ENCODE measurements around the gene TSPAN3. TPM values are rescaled to one million over a fixed set of nuclear protein-coding genes. Genes with fewer than 3 reads are reported as not detected.

Gene TSPAN3
- total and polyA plus RNA-seq, 8 donors, result 71.6 to 173 (median 89.2) TPM

- H3K27me3 ChIP-seq, result no peaks in the 10 kb centered on the region
- no peaks in the 10 kb centered on the region for H3K4me1 ChIP-seq
- TF ChIP-seq CTCF (IDR thresholded peaks at IDR 0.05), result no peak
- H3K9me3 ChIP-seq, result no peaks in the 10 kb centered on the region
- FAIRE-seq (no peak), ATAC-seq (peak in 3 of 4 donors; percentile 37 to 55 (median 46)), DNase-seq (peak in 1 of 6 donors; percentile 15)
- no peaks in the 10 kb centered on the region for H3K36me3 ChIP-seq
- H3K4me3 ChIP-seq, result no peak overlapping the region
- WGBS, 2 donors, result 86 to 90% methylated on average over 2 of the region's 2 CpGs
- intact Hi-C loops (cut with DNase I), result loop anchor here in 2 of 3 donors (10.0 kb wide), 1 partner anchor 438 kb away; no protein-coding TSS in a partner anchor
- H3K27ac ChIP-seq, result no peak overlapping the region
These were observed 36.2 kb upstream of the TSPAN3 start for GRCh38 chr15:77107068-77107467.

GRCh38 chr15:77104155-77104554, 33.2 kb upstream of the TSPAN3 start:
- DNase-seq (no peak), FAIRE-seq (no peak), ATAC-seq (peak in 2 of 4 donors; percentile 17 to 39)
- intact Hi-C loops (cut with DNase I), result loop anchor here in 2 of 3 donors (10.0 kb wide), 1 partner anchor 441 kb away; no protein-coding TSS in a partner anchor
- no peaks in the 10 kb centered on the region for H3K27me3 ChIP-seq
- WGBS, 2 donors, result 89 to 94% methylated on average over 3 of the region's 3 CpGs
- no peaks in the 10 kb centered on the region for H3K9me3 ChIP-seq
- no peak overlapping the region for H3K4me3 ChIP-seq
- no peak for TF ChIP-seq CTCF (IDR thresholded peaks at IDR 0.05)
- no peaks in the 10 kb centered on the region for H3K4me1 ChIP-seq
- no peaks in the 10 kb centered on the region for H3K36me3 ChIP-seq
- H3K27ac ChIP-seq, result no peak overlapping the region

- 88 to 94% methylated on average over 4 of the region's 4 CpGs for WGBS, 2 donors
- intact Hi-C loops (cut with DNase I), result loop anchor here in 2 of 3 donors (10.0 kb wide), 1 partner anchor 445 kb away; no protein-coding TSS in a partner anchor
These were observed 29.0 kb upstream of the TSPAN3 start for GRCh38 chr15:77099741-77100463.

GRCh38 chr15:77098572-77098971, 27.7 kb upstream of the TSPAN3 start:
- Histone ChIP-seq H3K4me1 (no peaks in the 10 kb centered on the region), H3K27ac (no peak overlapping the region), H3K9me3 (no peaks in the 10 kb centered on the region), H3K27me3 (no peaks in the 10 kb centered on the region), H3K36me3 (no peaks in the 10 kb centered on the region), H3K4me3 (no peak overlapping the region)
- WGBS, 2 donors, result 93 to 98% methylated on average over 4 of the region's 4 CpGs
- ATAC-seq, result no peak
- FAIRE-seq, result no peak
- TF ChIP-seq CTCF (IDR thresholded peaks at IDR 0.05), result no peak
- intact Hi-C loops (cut with DNase I), result no loop called here
- no peak for DNase-seq

More at GRCh38 chr15:77099741-77100463, 29.0 kb upstream of the TSPAN3 start:
- no peak overlapping the region for H3K4me3 ChIP-seq
- ATAC-seq (no peak), DNase-seq (no peak), FAIRE-seq (no peak)
- TF ChIP-seq CTCF (IDR thresholded peaks at IDR 0.05), result no peak
- H3K27ac ChIP-seq, result no peak overlapping the region
- no peaks in the 10 kb centered on the region for H3K27me3 ChIP-seq
- no peaks in the 10 kb centered on the region for H3K4me1 ChIP-seq
- no peaks in the 10 kb centered on the region for H3K9me3 ChIP-seq
- H3K36me3 ChIP-seq, result no peaks in the 10 kb centered on the region

GRCh38 chr15:77097921-77098320, 27.0 kb upstream of the TSPAN3 start:
- no peak overlapping the region for H3K4me3 ChIP-seq
- H3K36me3 ChIP-seq, result no peaks in the 10 kb centered on the region
- TF ChIP-seq CTCF (IDR thresholded peaks at IDR 0.05), result no peak
- DNase-seq, result no peak
- no peak for FAIRE-seq
- H3K27me3 ChIP-seq, result no peaks in the 10 kb centered on the region
- no peaks in the 10 kb centered on the region for H3K4me1 ChIP-seq
- no peaks in the 10 kb centered on the region for H3K9me3 ChIP-seq
- H3K27ac ChIP-seq, result no peak overlapping the region
- no peak for ATAC-seq
- intact Hi-C loops (cut with DNase I), result no loop called here
- 95 to 100% methylated on average over 4 to 5 of the region's 5 CpGs for WGBS, 2 donors

Data from pancreas (tissue), 10 donors.